HG02884 (cell line): ENCODE measurements around the gene PKD2.
"Not testable (repeated sequence)": the region's sequence is repeated elsewhere in the genome, so short reads cannot be mapped to it uniquely, and the experiment has no call there.

Source experiments
- ATAC-seq: cut with Tn5 transposase; IDR thresholded peaks from one replicate; pipeline ENCODE4 v1.9.1; 2021; ENCODE audit warnings: mild to moderate bottlenecking, moderate library complexity; ENCODE audit not compliant: unreplicated experiment

Gene PKD2

DNA sequence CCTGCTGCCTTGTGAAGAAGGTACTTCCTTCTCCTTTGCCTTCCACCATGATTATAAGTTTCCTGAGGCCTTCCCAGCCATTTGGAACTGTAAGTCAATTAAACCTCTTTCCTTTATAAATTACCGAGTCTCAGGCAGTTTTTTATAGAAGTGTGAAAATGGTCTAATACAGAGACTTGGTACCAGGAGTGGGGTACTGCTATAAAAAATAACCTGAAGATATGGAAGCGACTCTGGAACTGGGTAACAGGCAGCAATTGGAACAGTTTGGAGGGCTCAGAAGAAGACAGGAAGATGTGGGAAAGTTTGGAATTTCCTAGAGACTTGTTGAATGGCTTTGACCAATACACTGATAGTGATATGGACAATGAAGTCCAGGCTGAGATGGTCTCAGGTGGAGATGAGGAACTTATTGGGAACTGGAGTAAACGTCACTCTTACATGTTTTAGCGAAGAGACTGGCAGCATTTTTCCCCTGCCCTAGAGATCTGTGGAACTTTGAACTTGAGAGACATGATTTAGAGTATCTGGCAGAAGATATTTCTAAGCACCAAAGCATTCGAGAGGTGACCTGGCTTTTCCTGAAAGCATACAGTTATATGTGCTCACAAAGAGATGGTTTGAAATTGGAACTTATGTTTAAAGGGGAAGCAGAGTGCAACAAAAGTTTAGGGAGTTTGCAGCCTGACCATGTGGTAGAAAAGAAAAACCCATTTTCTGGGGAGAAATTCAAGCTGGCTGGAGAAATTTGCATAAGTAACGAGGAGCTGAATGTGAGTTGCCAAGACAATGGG, 18.6 kb downstream of the PKD2 start:
- ATAC-seq: not testable (repeated sequence)

DNA sequence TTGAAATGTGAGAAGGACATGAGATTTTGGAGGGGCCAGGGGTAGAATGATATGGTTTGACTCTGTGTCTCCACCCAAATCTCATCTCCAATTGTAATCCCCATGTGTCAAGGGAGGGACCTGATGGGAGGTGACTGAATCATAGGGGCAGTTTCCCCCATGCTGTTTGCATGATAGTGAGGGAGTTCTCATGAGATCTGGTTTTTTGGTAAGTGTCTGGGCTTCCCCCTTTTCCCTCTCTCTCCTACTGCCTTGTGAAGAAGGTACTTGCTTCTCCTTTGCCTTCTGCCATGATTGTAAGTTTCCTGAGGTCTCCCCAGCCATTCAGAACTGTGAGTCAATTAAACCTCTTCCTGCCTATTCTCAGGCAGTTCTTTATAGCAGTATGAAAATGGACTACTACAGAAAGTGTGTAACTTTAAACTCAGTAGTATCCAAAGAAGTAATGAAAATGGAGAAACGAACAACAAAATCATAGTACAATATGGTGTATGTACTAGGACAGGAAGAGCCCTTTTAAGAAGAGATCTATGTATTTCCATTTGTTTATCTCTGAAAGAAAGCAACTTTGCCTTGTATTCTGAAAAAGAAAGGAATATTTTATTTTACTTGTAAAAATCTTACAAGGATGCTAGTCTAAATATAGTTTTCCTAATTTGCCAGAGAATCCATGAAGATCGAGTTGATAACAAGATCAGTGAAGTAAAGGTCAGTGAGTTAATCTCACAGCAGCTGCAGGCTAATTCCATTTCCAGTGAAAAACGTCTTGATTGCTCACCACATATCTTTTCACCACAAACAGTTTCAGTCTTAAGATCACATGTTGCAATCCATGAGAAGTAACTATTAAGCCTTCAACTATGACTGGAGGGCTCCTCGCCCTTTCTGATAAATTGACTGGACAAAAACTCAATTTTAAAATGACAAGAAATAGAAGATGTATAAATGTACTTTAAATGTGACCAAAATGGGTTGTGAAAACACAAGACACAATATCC, 20.5 kb downstream of the PKD2 start:
- ATAC-seq: no peak

DNA sequence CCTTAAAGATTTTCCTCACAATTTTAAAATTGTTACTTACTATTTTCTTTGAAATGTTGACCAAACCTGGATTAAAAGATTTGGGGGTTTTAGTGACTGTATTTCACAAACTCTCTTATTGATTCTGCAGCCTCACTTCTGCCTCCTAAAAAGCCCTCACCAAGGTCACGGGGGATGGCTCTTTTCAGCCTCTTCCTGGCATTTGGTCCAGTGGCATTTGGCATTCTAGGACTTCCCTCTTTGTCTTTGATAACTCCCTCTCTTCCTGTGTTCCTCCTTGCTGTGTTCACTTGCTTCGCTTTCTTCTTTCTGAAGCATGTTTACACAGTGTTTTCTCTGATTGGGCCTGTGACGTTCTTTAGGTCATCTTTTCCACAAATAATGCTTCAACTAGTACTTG, 21.5 kb downstream of the PKD2 start:
- ATAC-seq: no peak

DNA sequence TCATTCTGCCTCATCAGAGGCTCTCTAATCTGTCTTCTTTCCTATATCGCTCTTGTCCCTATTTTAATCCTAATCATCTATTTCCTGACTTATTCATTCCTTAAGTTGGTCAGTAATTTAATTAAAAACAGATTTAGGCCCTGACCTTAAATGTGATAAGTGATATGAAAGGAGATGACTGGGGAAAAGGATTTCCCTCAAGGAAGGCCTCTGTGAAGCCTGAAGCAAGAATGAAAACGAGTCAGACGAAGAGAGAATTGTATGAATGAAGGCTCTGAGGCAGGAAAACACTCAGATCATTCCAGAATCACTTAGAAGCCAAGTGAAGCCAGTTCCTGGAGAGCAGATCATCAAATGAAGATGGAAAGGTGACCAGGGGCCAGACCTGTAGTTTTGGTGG, 22.1 kb downstream of the PKD2 start:
- no peak for ATAC-seq

DNA sequence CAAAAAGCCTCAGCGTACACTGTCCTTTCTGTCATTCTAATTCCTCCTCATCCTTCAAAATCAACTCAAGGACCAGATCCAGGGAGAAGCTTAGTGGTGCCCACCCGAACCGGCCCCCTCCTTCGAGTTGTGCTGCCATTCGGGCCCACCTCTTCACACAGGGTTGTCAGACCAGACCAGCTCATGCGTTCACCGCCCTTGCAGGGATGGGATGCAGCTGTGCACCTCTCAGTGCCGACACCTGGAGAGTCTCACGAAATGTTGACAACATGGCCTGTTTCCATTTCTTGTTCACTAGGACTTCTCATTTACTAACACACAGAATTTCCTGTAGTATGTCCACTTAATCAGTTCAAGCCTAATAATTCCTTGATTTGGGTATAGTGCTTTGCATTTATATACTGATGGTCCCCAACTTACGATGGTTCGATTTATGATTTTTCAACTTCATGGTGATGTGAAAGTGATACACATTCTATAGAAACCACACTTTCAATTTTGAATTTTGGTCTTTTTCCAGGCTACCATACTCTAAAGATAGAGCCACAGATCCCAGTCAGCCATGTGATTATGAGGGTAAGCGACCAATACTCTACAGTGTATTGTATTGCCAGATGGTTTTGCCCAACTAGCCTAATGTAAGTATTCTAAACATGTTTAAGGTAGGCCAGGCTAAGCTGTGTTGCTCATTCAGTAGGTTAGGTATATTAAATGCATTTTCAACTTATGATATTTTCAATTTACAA, 23.3 kb downstream of the PKD2 start:
- ATAC-seq: no peak

DNA sequence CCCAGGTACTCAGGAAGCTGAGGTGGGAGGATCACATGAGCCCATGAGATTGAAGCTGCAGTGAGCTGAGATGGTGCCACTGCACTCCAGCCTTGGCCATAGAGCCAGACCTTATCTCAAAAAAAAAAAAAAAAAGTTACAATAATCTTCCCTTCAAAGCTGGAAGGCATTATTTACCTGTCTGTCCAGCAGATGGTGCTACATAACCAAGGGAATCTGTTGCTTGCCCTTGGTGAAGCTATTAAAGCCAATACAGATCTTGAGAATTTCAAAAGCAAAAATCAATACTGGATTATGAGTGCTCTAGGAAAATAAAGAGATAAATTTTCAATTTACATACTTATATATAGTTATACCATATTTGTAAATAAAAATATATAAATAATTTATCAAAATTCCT, 25.9 kb downstream of the PKD2 start:
- ATAC-seq: peak; percentile 82

DNA sequence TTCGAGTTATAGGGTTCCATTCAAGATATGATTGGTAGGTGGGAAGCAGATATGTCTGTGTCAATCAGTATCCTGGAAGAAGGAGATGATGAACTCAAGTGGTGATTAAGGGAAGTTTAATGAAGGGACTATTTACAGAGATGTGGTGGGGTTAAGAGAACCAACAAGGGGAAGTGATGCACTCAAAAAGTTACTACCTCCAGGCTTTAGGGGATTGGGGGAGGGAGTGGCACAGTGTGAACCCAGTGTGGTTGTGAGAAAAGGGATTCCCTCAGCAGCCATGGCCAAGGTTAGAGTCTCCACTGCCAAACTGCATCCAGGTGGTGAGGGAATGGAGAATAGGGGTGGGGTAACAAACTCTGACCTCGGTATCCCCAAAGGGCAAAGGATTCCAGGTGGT, 27.9 kb downstream of the PKD2 start:
- no peak for ATAC-seq

DNA sequence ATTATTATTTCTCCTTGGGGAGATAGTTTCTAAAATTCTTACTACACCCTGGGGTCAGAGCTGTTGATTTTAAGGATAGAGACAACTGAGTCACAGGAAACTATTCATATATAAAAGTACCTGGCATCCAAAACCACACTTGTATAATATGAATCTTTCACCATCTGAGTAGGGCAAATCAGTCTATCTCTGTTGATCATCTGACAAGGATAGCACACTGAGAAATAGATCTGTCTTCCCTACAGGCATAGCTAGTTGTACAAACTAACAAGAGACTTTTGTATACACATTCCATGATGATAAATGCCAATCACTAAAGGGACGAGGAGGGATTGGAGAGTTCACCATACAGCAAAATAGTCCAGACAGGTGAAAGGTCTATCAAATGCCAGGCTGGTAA, 30.0 kb downstream of the PKD2 start:
- no peak for ATAC-seq

DNA sequence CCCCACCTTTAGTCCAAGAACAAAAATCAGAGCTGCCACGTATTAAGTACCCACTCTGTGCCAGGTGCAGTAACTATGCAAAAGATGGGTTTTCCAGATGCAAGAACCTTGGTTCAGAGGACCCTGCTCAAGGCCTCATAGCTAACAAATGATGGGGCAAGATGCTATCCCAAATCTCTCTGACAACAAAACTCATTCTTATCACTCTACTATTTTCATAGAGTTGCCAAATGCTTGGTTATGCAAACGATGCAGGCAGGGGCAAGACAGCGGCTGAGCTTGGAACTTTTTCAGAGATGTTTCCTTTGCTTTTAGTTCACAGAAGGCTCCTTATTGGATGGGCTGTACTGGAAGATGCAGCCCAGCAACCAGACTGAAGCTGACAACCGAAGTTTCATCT, 30.5 kb downstream of the PKD2 start:
- ATAC-seq: no peak

DNA sequence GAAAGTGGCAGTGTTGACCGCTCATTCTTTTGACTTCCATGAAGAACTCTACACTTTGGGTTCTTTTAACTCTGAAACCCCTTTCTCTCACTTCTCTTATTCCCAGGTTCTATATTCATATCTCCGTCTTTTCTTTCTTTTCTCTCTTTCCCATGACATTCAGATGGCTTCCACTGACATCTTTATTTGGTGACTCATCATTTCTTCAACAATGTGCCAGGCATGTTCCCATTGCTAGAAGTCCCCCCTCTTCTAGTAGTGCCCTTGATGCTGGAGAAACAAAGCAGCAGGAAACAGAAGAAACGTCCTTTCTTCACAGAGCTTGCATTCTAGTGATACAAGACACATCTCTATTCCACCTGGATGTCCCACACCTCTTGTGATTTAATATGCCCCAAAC, 33.3 kb downstream of the PKD2 start:
- no peak for ATAC-seq

DNA sequence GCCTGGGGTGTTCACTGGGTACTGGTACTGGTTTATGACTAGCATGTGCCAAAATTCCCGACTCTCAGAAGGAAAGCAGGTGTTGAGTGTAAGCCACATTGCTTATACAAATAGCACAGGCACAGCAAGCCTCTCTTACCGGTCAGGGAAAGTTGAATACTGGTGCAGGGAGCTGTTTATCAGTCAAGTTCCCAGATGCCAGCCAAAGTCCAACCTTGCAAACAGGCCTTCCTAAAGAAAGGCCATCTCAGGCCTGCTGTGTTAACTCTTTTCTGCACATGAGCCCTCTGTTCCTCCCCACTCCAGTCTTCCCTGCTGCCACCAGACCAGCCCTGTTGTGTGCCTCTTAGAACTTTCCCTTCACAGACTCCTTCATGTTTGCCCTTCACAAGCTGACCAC, 34.2 kb downstream of the PKD2 start:
- ATAC-seq: no peak

DNA sequence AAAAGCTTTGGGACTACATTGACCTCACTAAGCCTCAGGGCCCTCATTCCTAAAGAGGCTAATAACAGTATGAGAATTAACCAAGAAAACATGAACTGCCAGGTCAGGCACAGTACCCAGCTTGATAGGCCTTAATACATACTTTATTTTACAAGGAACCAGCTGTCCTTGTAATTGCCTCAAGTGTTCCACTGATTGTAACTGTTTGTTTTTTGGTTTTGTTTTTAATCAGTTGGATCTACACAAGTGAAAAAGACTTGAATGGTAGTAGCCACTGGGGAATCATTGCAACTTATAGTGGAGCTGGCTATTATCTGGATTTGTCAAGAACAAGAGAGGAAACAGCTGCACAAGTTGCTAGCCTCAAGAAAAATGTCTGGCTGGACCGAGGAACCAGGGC, 35.6 kb downstream of the PKD2 start:
- no peak for ATAC-seq

DNA sequence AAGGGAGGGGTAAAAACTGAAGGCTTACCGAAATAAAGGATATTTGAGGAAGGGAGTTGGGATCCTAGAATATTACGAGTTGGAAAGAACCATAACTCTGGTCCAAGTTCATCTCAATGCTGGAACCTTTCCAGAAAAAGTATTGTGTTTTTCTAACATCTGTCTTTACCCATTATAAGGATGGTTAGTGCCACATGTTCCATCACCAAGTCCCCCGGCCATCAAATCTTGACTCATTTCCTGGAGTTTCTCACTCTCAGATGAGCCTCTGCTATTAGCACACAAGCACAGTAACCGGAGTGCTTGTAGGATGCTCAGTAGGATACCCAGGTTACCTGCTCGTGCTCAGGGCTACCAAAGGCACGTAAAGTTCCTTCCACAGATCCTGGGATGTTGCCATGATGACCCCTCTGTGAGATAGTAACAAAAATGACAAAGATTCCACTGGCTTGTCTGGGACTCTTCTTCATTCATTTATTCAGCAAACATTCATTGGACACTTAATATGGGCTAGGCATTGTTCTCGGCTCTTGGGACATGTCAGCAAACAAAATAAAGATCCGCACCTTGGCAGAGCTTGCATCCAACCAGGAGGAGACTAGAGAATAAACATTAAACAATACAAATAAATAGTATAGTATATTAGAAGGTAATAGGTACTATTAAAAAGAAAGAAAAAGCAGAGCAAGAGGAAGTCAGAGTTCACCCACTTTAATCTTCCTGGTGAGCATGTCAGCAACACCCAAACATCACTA, 36.3 kb downstream of the PKD2 start:
- no peak for ATAC-seq

DNA sequence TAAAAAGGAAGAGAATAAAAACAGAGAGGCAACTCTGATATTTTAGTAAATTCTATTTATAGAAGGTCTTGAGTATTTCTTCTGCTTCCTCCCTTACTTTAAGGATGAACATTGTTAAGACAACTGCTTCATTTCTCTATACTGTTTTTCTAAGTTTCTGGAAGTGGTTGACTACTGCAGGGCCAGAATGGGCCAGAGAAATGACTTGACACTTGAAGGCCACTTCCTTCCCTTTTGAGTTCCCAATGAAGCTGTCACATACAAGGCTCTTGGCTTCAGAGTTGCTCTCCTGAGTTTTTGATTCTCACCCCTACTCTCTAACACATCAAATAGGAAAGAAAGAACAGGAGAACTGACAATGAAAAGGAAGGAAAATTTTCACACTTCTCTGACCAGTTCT, 37.6 kb downstream of the PKD2 start:
- ATAC-seq: no peak

DNA sequence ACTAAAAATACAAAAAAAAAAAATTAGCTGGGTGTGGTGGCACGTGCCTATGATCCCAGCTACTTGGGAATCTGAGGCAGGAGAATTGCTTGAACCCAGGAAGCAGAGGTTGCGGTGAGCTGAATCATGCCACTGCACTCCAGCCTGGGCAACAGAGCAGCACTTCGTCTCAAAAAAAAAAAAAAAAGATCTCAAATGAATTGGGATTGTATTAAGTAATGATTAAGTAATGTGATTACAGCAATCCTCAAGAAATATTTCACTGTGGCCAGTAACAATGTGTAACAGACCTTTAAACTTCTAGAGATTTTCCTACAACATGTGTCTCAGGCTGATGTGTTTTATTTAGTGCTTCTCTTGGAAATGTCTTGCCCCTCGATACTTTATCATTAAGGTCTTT, 46.8 kb downstream of the PKD2 start:
- no peak for ATAC-seq

DNA sequence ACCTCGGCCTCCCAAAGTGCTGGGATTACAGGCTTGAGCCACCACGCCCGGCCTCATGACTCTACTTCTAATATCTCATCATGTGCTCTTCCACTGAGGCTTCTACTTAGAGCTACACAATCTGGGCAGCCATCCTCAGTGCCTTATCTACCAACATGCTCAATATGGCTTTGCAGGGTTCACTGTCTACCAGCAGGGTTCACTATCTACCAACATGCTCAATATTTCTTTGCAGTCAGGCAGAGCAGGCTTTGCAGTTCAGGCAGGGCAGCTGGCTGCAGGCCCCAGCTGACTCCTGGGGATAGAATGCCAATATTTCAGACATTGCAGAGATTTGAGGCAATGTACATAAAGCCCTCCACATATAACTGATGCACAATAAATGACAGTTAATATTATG, 47.5 kb downstream of the PKD2 start:
- ATAC-seq: peak; percentile 59

DNA sequence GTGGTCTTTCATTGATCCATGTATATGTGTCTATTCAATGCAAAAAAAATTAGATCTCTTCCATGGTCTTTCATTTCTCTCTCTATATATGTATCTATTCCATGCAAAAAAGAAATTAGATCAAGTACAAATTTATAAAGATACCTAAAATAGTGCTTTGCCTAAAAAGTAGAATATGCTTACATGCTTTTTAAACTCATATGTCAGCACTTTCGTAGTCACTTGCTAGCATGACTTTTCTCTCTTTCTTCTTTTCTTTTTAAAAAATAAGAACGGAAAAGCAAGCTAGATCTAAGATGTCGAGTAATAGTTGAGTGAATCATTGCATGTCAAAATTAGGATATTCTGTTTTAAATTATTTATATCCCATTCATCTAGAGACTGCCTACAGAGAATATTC, 50.9 kb downstream of the PKD2 start:
- ATAC-seq: no peak

DNA sequence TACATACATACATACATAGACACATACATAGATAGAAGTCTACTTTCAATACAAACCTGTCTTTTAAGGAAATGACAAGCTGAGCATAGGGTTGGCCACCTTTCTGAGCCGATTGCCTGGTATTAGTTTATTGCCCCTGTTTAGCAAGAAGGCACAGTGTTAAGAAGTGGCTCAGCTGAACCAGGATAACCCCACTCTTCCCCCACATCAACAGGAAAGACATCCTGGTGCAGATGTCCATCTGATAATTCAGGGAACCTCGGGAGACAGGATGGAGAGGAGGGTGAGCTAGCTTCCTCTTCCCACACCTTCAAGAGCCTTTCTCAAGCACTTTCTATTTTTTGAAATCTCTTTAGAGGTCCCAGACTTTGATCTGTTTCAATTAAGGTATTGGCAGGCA, 52.3 kb downstream of the PKD2 start:
- no peak for ATAC-seq

DNA sequence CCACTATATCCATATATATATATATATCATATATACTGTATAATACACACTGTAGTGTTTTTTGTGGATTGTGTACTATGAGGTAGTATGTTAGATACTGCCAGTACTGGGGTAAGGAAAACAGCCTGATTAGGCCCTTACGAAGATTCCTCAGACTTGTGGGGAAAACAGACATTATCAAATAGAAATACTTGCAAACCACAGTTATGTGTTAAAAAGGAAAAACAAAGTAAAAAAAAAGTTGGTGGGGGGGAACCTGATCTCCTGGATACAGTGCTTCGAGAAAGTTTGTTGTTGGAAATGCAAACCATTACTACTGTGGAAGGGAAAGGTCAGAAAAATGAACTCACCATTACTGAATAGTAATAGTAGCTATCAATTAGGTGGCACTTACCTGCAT, 53.0 kb downstream of the PKD2 start:
- no peak for ATAC-seq

DNA sequence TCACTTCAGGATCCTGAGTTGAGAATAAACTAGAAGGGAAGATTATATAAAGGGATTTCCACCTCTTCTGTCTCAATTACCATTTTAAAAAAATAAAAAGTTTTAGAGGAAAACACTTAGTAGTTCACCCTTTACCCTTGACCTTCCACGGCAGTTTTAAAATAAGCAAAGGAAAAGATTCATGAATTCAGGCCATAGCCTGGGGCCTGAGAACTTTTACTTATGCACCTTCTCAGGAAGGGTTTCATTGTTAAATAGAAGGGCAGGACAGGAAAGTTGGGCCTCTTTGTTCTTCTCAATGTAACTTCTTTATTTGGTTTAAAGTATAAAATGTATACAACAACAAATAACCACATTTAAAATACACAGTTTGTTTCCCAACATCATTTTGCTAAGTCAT, 54.9 kb downstream of the PKD2 start:
- no peak for ATAC-seq

DNA sequence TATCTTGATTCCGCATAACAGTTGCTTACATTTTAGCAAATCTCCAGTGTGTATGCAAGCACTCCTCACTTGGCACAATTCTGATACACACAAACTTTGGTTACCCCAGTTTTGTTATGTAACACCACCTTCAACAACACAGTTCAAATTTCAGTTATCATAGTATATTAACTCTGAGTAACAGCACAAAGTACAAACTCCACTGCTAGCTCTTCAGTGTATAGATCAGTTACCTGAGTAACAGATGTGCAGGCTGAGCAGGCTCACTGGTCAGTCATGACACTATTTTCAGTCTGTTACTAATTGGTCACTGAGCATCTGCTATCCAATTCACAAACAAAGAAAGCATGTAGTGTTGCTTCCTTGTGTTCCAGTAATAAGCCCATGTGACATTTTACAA, 55.4 kb downstream of the PKD2 start:
- no peak for ATAC-seq
